NT2/D1 (cell line): ENCODE results near the gene MAGEA1.

Experiments used
- DNase-seq: peaks from one replicate; pipeline ENCODE4 v3.0.0-alpha.2; 2011; ENCODE audit warnings: low read depth, low spot score
- H3K27me3 ChIP-seq: 2 replicates; pipeline ENCODE4 v1.6.0; 2011; ENCODE audit warnings: mild to moderate bottlenecking; ENCODE audit not compliant: insufficient read length, insufficient read depth
- H3K36me3 ChIP-seq: 2 replicates; pipeline ENCODE4 v1.6.1; 2011; ENCODE audit warnings: mild to moderate bottlenecking, low read length, mixed read lengths; ENCODE audit not compliant: insufficient read depth, insufficient read length
- H3K4me1 ChIP-seq: 2 replicates; pipeline ENCODE4 v1.5.1; 2011; ENCODE audit not compliant: insufficient read depth, insufficient read length
- H3K4me3 ChIP-seq: 2 replicates; pipeline ENCODE4 v1.5.1; 2011; ENCODE audit warnings: low read depth; ENCODE audit not compliant: insufficient read length
- H3K9ac ChIP-seq: 2 replicates; pipeline ENCODE4 v1.6.0; 2011; ENCODE audit warnings: low read depth; ENCODE audit not compliant: insufficient read length
- H3K9me3 ChIP-seq: 2 replicates; pipeline ENCODE4 v1.5.1; 2011; ENCODE audit warnings: mild to moderate bottlenecking, low read length; ENCODE audit not compliant: insufficient read depth
- SUZ12 ChIP-seq: IDR thresholded peaks from 2 replicates; pipeline ENCODE4 v1.6.1; 2011; ENCODE audit not compliant: insufficient read length, insufficient read depth; ENCODE audit errors: extremely low read depth
- YY1 ChIP-seq: IDR thresholded peaks from 2 replicates; pipeline ENCODE4 v1.6.1; 2011; ENCODE audit not compliant: insufficient read length, insufficient read depth
- ZNF274 ChIP-seq: IDR thresholded peaks from 2 replicates; pipeline ENCODE4 v1.6.1; 2011; ENCODE audit warnings: mild to moderate bottlenecking, low read depth, low read length

Gene MAGEA1

DNA sequence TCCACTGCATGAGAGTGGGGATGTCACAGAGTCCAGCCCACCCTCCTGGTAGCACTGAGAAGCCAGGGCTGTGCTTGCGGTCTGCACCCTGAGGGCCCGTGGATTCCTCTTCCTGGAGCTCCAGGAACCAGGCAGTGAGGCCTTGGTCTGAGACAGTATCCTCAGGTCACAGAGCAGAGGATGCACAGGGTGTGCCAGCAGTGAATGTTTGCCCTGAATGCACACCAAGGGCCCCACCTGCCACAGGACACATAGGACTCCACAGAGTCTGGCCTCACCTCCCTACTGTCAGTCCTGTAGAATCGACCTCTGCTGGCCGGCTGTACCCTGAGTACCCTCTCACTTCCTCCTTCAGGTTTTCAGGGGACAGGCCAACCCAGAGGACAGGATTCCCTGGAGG lies 2.7 kb downstream of the MAGEA1 start:
- no peak for DNase-seq
- TF ChIP-seq ZNF274 = no peak
- no peak for TF ChIP-seq SUZ12
- no peak for TF ChIP-seq YY1
- H3K9ac ChIP-seq = no peak overlapping the region

GRCh38 chrX:153184787-153185186 lies 5.7 kb downstream of the MAGEA1 start:
- no peaks in the 10 kb centered on the region for H3K36me3 ChIP-seq
- no peak for DNase-seq
- H3K4me3 ChIP-seq = no peak overlapping the region
- no peak for TF ChIP-seq SUZ12
- no peak for TF ChIP-seq YY1
- no peak for TF ChIP-seq ZNF274
- H3K4me1 ChIP-seq = no peaks in the 10 kb centered on the region
- no peak overlapping the region for H3K9ac ChIP-seq
- no peaks in the 10 kb centered on the region for H3K9me3 ChIP-seq
- no peaks in the 10 kb centered on the region for H3K27me3 ChIP-seq

More for the DNA sequence above, 2.7 kb downstream of the MAGEA1 start:
- H3K4me1 ChIP-seq = no peaks in the 10 kb centered on the region
- no peaks in the 10 kb centered on the region for H3K9me3 ChIP-seq
- H3K36me3 ChIP-seq = no peaks in the 10 kb centered on the region
- H3K27me3 ChIP-seq = no peaks in the 10 kb centered on the region
- no peak overlapping the region for H3K4me3 ChIP-seq

DNA sequence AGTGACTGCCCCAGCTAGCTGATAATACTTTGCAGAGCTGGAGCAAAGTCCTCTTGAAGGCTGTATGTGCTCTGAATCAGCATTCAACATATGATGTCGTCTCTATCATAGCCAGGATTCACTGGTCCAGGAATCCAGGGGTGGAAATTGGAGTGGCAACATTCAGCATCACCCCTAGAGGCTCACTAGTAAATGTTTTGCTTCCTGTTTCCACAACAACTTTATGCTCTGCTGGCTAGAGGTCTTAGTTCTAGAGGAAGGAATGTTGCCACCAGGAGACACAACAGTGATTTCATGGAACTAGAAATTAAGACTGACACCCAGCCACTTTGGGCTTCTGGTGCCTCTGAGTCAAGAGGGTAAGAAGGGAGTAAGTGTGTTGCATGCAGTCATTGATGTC lies 11.3 kb downstream of the MAGEA1 start:
- no peak for DNase-seq
- Histone ChIP-seq H3K27me3 (no peaks in the 10 kb centered on the region), H3K9ac (no peak overlapping the region), H3K9me3 (no peaks in the 10 kb centered on the region), H3K4me1 (no peaks in the 10 kb centered on the region), H3K4me3 (no peak overlapping the region), H3K36me3 (no peaks in the 10 kb centered on the region)
- TF ChIP-seq ZNF274 (no peak), SUZ12 (no peak), YY1 (no peak)

GRCh38 chrX:153200462-153200861 lies 21.4 kb downstream of the MAGEA1 start:
- no peak for DNase-seq
- no peaks in the 10 kb centered on the region for H3K4me1 ChIP-seq
- no peak for TF ChIP-seq ZNF274
- TF ChIP-seq YY1 = no peak
- no peak for TF ChIP-seq SUZ12
- no peaks in the 10 kb centered on the region for H3K36me3 ChIP-seq
- H3K27me3 ChIP-seq = no peaks in the 10 kb centered on the region
- no peak overlapping the region for H3K4me3 ChIP-seq
- H3K9ac ChIP-seq = no peak overlapping the region
- H3K9me3 ChIP-seq = no peaks in the 10 kb centered on the region

DNA sequence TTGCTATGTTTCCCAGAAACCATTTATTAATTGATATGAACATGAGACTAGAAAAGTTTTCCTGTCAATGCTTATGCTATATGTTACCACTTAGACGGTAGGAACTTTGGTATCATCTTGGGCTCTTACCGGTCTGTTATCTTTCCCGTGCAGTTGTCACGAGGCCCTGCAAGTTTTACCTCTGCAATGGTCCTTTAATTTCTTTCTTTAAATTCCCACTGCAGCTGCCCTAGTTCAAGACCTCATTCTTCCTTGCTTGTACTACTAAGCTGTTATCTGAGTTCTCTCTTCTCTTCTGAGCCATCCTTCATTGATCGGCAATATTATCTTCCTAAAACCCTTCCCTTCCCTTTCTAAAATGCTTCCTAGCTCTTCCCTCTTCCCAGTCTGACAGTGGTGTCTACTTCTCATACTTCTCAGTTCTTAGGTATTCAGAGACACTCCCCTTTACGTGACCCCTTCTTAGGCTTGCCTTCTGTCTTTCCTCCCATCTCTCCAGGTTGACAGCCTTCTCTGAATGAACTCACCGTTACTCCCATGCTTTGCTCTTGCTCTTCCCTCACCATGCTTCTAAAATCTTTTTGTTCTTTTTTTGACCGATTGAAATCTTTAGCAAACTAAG lies 27.5 kb downstream of the MAGEA1 start:
- Histone ChIP-seq H3K36me3 (no peaks in the 10 kb centered on the region), H3K4me3 (no peak overlapping the region), H3K9me3 (no peaks in the 10 kb centered on the region), H3K27me3 (no peaks in the 10 kb centered on the region), H3K9ac (no peak overlapping the region), H3K4me1 (no peaks in the 10 kb centered on the region)
- TF ChIP-seq YY1 (no peak), SUZ12 (no peak), ZNF274 (no peak)
- DNase-seq = no peak

- H3K27me3 ChIP-seq = no peaks in the 10 kb centered on the region
- no peaks in the 10 kb centered on the region for H3K36me3 ChIP-seq
- no peak overlapping the region for H3K9ac ChIP-seq
- TF ChIP-seq ZNF274 = no peak
- no peak for TF ChIP-seq SUZ12
- no peak for TF ChIP-seq YY1
- H3K4me1 ChIP-seq = no peaks in the 10 kb centered on the region
- no peaks in the 10 kb centered on the region for H3K9me3 ChIP-seq
- no peak overlapping the region for H3K4me3 ChIP-seq
- no peak for DNase-seq
These were observed 30.3 kb downstream of the MAGEA1 start for GRCh38 chrX:153209347-153209746.

- H3K9me3 ChIP-seq = no peaks in the 10 kb centered on the region
- no peak for TF ChIP-seq SUZ12
- TF ChIP-seq YY1 = no peak
- no peak for TF ChIP-seq ZNF274
- H3K9ac ChIP-seq = no peak overlapping the region
- no peaks in the 10 kb centered on the region for H3K4me1 ChIP-seq
- H3K4me3 ChIP-seq = no peak overlapping the region
- DNase-seq = no peak
- H3K36me3 ChIP-seq = no peaks in the 10 kb centered on the region
- H3K27me3 ChIP-seq = no peaks in the 10 kb centered on the region
These were observed 35.9 kb downstream of the MAGEA1 start for GRCh38 chrX:153214934-153215333.
